SK-N-MC (cell line): ENCODE data around the gene NKX1-1.

Experiments
- DNase-seq: peaks from one replicate; pipeline ENCODE4 v3.0.0-alpha.2; 2011; ENCODE audit warnings: low read depth, low spot score
- H3K27ac ChIP-seq: fragments of 200-600 bp; sonication (generic); 2 replicates; pipeline ENCODE4 v1.5.1; 2016; ENCODE audit warnings: mixed run types
- H3K36me3 ChIP-seq: fragments of 200-600 bp; sonication (generic); 2 replicates; pipeline ENCODE4 v1.6.1; 2017; ENCODE audit warnings: antibody characterized with exemption, low read length, mixed read lengths; ENCODE audit not compliant: insufficient read depth
- H3K4me3 ChIP-seq: fragments of 200-600 bp; sonication (generic); 2 replicates; pipeline ENCODE4 v1.5.1; 2016
- H3K9ac ChIP-seq: fragments of 200-600 bp; sonication (generic); 2 replicates; pipeline ENCODE4 v1.8.0; 2017; ENCODE audit warnings: mixed run types, mixed read lengths; ENCODE audit not compliant: insufficient read length
- H3K9me3 ChIP-seq: fragments of 200-600 bp; sonication (generic); 2 replicates; pipeline ENCODE4 v1.6.1; 2017; ENCODE audit warnings: low read depth, mild to moderate bottlenecking, antibody characterized with exemption, low read length, moderate library complexity, mixed read lengths
- EZH2 ChIP-seq: fragments of 200-600 bp; sonication (generic); IDR thresholded peaks from one replicate; pipeline ENCODE4 v1.6.1; 2017; ENCODE audit warnings: antibody characterized with exemption
- FOXP2 ChIP-seq: optimal IDR thresholded peaks from 2 replicates; pipeline ENCODE3; 2011; ENCODE audit warnings: mild to moderate bottlenecking, moderate library complexity; ENCODE audit not compliant: insufficient read depth; ENCODE audit errors: extremely low read length, control extremely low read depth
- POLR2AphosphoS5 ChIP-seq: IDR thresholded peaks from 2 replicates; pipeline ENCODE4 v1.6.1; 2012; ENCODE audit warnings: mild to moderate bottlenecking, low read depth, low read length, borderline replicate concordance

The NKX1-1 gene

GRCh38 chr4:1379351-1379781, 26.9 kb downstream of the NKX1-1 start:
- TF ChIP-seq EZH2: no peak
- no peak for TF ChIP-seq FOXP2
- no peak for DNase-seq
- Histone ChIP-seq H3K27ac (no peak overlapping the region), H3K9me3 (no peaks in the 10 kb centered on the region), H3K4me3 (no peak overlapping the region), H3K36me3 (no peaks in the 10 kb centered on the region), H3K9ac (no peak overlapping the region)

GRCh38 chr4:1378559-1379231, 27.5 kb downstream of the NKX1-1 start:
- no peak for DNase-seq
- Histone ChIP-seq H3K9me3 (no peaks in the 10 kb centered on the region), H3K4me3 (no peak overlapping the region), H3K9ac (no peak overlapping the region), H3K36me3 (no peaks in the 10 kb centered on the region), H3K27ac (no peak overlapping the region)
- TF ChIP-seq EZH2: no peak

- no peak overlapping the region for H3K27ac ChIP-seq
- no peak for DNase-seq
- TF ChIP-seq FOXP2: no peak
- TF ChIP-seq EZH2: no peak
- H3K9ac ChIP-seq: no peak overlapping the region
- H3K36me3 ChIP-seq: no peaks in the 10 kb centered on the region
- no peaks in the 10 kb centered on the region for H3K9me3 ChIP-seq
- no peak overlapping the region for H3K4me3 ChIP-seq
Observed at GRCh38 chr4:1377606-1378261, 28.5 kb downstream of the NKX1-1 start.

GRCh38 chr4:1376841-1377605, 29.2 kb downstream of the NKX1-1 start:
- no peak overlapping the region for H3K9ac ChIP-seq
- H3K36me3 ChIP-seq: no peaks in the 10 kb centered on the region
- H3K9me3 ChIP-seq: no peaks in the 10 kb centered on the region
- TF ChIP-seq POLR2AphosphoS5 (no peak), EZH2 (no peak), FOXP2 (no peak)
- no peak overlapping the region for H3K27ac ChIP-seq
- no peak overlapping the region for H3K4me3 ChIP-seq
- DNase-seq: no peak

- no peak overlapping the region for H3K9ac ChIP-seq
- no peak overlapping the region for H3K4me3 ChIP-seq
- H3K36me3 ChIP-seq: no peaks in the 10 kb centered on the region
- H3K9me3 ChIP-seq: no peaks in the 10 kb centered on the region
- TF ChIP-seq FOXP2 (no peak), EZH2 (no peak), POLR2AphosphoS5 (no peak)
- no peak overlapping the region for H3K27ac ChIP-seq
- DNase-seq: no peak
Observed at GRCh38 chr4:1376391-1376840, 29.8 kb downstream of the NKX1-1 start.

- Histone ChIP-seq H3K4me3 (no peak overlapping the region), H3K27ac (no peak overlapping the region), H3K9me3 (no peaks in the 10 kb centered on the region), H3K9ac (no peak overlapping the region), H3K36me3 (no peaks in the 10 kb centered on the region)
- DNase-seq: no peak
- TF ChIP-seq EZH2 (no peak), FOXP2 (no peak)
Observed at GRCh38 chr4:1375761-1376322, 30.4 kb downstream of the NKX1-1 start.

GRCh38 chr4:1375051-1375721, 31.1 kb downstream of the NKX1-1 start:
- Histone ChIP-seq H3K9me3 (no peaks in the 10 kb centered on the region), H3K36me3 (no peaks in the 10 kb centered on the region), H3K27ac (no peak overlapping the region), H3K9ac (no peak overlapping the region), H3K4me3 (no peak overlapping the region)
- no peak for DNase-seq
- no peak for TF ChIP-seq POLR2AphosphoS5
- no peak for TF ChIP-seq FOXP2
- TF ChIP-seq EZH2: no peak

- no peak for DNase-seq
- Histone ChIP-seq H3K9me3 (no peaks in the 10 kb centered on the region), H3K36me3 (no peaks in the 10 kb centered on the region), H3K9ac (no peak overlapping the region), H3K4me3 (no peak overlapping the region), H3K27ac (no peak overlapping the region)
- no peak for TF ChIP-seq POLR2AphosphoS5
- no peak for TF ChIP-seq EZH2
- TF ChIP-seq FOXP2: no peak
Observed at GRCh38 chr4:1374706-1375045, 31.6 kb downstream of the NKX1-1 start.
